SK-MEL-5 (cell line): ENCODE data around the gene CSTA. TPM values are rescaled to one million over a fixed set of nuclear protein-coding genes. Genes with fewer than 3 reads are reported as not detected.
A peak's percentile ranks its signal among the peaks of the same experiment; 100 is the strongest.
"Not testable (repeated sequence)": the region's sequence is repeated elsewhere in the genome, so short reads cannot be mapped to it uniquely, and the experiment has no call there.

Experiments used
- DNase-seq: peaks from one replicate; pipeline ENCODE4 v3.0.0-alpha.2; 2016; ENCODE audit warnings: low read depth, low spot score
- in situ Hi-C: cut with HindIII; loops from 2 replicates; pipeline ENCODE4 v1.10.0; 2016; ENCODE audit warnings: low sequenced_read_pairs, high pct_unique_total_duplicates, low pct_unique_long_range_greater_than_20kb
- total RNA-seq: library from RNA; depleted of rRNA; stranded (reverse); fragments of >200 nt; shearing (Covaris generic); gene quantifications from 2 replicates; pipeline ENCODE4 v1.2.3, GENCODE V29; 2014

CSTA gene
- total RNA-seq, 1 experiment from 2014 or later, result 1.9 TPM

DNA sequence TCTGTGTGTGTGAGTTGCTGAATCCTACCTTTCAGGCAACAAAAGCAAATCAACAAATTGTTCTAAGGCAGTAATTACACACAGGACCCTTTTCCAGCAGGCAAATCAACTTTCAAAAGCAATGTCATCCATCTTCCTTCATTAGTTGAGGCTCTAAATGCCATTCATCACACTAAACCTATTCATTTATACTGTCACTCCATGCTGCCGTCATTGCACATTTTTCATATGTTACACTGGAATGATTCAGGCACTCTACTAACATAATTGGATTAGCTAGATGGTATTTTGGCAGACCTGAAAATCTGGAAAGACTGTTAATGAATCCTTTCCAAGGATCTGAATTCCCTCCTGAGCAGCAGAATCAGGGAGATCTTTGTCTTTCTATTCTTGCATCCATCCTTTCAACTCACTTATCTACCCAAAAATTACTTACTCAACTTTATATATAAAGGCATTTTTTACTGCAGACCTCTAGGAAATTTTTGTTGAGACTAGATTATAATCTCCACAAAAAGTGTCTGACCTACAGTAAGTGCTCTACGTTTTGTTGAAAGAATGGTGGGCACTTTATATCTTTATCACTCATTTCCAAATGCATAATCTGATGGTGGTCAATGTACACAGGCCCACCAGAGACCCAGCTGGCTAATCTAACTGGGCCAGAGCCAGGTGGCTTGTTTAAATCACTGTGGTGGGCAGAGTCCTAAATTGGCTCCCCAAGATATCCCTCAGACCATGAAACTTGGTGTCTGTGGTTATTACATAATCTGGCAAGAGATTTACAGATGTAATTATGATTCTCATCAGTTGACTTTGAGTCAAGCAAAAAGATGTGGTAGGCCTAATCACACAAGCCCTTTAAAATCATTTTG lies 33.0 kb downstream of the CSTA start:
- in situ Hi-C loops, result no loop called here
- DNase-seq, result no peak

DNA sequence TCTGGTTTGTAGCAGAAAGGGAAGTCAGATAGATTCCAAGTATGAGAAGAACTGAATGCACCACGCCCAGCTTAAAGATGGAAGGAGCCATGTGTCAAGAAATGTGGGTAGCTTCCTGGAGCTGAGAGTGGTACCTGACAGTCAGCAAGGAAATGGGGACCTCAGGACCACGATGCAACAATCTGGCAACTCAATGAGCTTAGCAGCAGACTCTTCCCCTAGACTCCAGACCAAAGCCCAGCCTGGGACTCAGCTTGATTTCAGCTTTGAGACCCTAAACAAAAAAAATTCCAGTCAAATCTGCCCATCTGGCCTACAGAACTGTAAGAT lies 33.6 kb downstream of the CSTA start:
- in situ Hi-C loops, result no loop called here
- DNase-seq, result no peak

DNA sequence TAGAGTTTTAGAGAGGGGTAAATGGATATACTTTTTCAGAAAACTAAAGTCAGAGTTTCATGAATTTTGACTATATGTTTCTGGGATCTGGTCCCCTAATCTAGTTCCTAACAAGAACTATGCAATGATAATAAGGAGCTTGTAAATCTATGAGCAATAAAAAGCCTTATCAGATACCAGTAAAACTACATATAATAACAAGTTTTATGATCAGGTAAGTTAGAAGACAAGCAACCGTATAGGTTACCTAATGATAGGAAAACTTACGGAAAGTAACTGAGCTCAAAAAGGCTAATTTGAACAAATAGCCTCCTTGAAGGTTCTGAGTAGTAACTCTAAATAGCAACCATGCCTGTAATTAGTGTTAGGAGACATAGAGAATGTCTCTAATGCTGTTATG lies 37.0 kb downstream of the CSTA start:
- in situ Hi-C loops, result no loop called here

DNA sequence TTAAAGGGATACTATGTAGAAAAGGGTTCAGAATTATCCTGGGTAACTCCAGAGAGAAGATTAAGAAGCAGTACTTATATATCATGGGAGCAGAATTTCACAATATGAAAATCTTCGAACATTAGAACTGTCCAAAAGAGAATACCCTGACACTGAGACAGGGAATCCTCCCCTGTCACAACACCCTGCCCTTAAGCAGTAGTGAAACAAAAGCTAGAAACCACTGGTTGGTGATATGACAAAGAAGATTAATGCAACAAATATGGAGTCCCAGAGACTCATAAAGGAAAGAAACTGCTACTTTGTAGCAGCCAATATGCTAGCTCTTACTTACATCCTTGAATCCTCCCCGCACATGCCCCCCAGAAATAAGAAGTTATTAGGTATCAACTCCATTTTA lies 39.4 kb downstream of the CSTA start:
- in situ Hi-C loops, result no loop called here
- DNase-seq, result no peak

More for the DNA sequence above, 37.0 kb downstream of the CSTA start:
- no peak for DNase-seq

DNA sequence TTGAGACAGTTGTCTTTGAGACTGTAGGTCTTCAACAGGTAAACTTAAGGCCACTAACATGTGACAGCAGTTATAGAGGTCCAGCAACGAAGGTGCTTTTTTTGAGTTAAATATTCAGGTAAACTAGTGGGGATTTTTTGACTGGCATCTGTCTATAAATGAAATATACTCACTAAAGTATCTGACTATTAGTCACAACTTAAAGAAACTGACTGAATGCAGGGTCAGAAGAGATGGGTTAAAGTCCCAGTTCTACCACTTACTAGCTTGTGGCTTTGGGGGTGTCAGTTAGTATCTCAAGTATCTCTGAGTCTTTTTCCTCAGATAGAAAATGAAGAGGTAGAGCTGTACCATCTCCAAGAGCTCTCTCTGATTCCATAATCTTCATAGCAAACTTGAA lies 40.0 kb downstream of the CSTA start:
- no peak for DNase-seq
- in situ Hi-C loops, result no loop called here

DNA sequence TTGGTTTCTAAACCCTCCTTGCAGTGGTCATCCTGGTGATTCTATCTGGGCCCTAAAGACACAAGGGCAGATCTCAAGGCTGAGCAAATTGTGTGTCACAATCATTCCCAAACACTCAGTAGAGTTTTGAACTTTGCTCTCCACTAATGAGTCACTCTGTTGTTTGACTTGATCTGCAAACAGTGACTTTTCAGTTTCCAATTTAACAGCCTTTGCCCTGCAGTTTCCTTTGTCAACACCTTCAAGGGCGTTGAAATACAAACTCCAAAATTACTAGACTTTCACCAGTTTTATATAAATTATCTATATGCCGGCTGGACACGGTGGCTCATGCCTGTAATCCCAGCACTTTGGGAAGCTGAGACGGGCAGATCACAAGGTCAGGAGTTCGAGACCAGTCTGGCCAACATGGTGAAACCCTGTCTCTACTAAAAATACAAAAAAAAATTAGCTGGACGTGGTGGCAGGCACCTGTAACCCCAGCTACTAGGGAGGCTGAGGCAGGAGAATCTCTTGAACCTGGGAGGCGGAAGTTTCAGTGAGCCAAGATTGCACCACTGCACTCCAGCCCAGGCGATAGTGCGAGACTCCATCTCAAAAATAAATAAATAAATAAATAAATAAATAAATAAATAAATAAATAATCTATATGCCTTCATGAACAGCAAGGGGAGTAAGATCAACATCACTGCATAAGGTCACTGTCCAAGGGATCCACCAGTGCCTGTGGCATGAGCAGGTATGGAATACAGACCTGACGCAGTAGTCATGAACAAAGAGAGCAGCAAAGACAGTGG lies 40.7 kb downstream of the CSTA start:
- in situ Hi-C loops, DNase-seq: not testable (repeated sequence)

DNA sequence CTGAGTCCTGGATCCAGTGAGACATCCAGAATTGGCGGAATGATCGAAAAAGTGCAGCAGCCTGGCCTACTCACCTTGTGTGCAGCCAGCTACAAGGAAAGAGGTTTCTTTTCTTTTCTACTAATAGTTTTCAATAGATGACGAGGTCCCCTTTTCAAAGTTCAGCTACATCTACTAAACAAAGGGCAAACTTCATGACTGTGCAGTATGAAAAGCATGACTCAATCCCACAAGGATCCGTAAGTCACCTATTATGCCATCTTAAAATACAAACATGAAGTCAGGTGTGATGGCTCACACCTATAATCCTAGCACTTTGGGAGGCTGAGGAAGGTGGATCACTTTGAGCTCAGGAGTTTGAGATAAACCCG lies 41.3 kb downstream of the CSTA start:
- in situ Hi-C loops, result no loop called here
- DNase-seq, result no peak

DNA sequence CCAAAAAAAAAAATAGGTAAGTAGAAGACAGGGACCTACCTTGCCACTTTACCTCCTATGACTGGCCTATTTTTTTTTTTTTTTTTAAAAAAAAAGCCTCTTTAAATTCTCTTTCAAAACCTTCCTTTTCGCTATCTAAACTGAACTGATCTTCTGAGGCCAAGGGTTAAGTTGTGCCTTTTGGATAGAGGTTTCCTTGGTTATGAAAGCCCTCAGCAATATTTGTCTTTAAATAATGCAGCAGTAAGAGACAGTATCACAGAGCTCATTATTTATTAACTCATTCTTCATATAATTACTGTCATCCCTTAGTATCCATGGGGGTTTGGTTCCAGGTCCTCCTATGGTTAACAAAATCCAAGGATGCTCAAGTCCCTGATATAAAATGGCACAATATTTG lies 49.0 kb downstream of the CSTA start:
- in situ Hi-C loops, result no loop called here
- DNase-seq, result no peak

DNA sequence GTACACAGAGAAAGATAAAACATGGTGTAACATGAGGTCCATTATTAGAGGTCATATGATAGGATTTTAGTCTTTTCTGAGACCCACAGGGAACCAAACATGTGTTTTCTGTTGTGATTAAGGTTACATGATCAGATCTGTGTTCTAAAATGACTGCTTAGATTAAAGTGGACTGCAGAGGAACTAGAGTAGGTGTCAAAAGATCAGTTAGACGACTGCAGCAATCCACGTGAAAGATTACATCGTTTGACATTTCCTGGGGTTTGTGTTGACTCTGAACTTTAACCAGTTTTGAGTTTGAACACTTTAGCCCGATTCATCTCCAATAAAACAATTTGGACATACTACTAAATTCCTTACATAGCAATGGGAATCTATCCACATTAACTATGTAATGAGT lies 52.9 kb downstream of the CSTA start:
- DNase-seq, result no peak
- in situ Hi-C loops, result no loop called here

DNA sequence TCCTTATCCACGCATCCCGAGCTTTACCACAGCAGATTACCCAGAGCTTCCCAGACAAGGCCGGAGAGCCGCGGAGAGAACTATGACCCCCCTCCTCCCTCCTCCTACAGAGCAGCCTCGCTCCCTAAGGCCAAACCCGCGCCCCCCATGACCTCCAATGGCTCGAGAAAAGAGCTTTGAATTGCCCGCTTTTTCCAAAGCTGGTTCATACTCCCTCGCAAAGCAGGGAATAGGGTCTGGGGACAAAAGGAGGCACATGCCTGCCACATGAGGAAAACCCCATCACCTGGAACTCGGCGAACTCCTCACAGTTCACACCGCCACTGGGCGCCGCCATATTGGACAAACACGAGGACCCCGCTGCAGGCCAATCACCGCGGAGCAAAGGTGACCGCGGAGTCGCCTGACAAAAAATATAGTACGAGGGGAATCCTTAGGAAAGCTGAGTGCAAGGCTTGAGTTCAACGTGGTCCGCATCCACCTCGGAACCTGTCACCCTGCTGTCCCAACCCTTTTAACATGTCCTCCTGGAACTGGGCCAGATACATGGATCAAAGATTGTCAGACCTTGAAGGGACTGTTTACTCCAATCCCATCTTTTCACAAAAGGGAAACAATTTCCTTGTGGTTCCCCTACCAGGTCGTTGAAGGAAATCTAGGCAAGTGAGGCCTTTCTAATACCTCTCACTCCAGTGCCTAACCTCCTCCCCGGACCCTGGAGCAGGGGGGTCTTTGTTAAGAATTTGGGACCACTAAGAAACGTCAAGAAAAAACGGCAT lies 58.0 kb downstream of the CSTA start, which contains the start of gene MIX23:
Gene MIX23 (minus strand): TSS at position 344 of the 779 bp plus-strand sequence. CDS start 7 bp downstream, at position 337.
- in situ Hi-C loops, result no loop called here
- DNase-seq, result peak; percentile 88

DNA sequence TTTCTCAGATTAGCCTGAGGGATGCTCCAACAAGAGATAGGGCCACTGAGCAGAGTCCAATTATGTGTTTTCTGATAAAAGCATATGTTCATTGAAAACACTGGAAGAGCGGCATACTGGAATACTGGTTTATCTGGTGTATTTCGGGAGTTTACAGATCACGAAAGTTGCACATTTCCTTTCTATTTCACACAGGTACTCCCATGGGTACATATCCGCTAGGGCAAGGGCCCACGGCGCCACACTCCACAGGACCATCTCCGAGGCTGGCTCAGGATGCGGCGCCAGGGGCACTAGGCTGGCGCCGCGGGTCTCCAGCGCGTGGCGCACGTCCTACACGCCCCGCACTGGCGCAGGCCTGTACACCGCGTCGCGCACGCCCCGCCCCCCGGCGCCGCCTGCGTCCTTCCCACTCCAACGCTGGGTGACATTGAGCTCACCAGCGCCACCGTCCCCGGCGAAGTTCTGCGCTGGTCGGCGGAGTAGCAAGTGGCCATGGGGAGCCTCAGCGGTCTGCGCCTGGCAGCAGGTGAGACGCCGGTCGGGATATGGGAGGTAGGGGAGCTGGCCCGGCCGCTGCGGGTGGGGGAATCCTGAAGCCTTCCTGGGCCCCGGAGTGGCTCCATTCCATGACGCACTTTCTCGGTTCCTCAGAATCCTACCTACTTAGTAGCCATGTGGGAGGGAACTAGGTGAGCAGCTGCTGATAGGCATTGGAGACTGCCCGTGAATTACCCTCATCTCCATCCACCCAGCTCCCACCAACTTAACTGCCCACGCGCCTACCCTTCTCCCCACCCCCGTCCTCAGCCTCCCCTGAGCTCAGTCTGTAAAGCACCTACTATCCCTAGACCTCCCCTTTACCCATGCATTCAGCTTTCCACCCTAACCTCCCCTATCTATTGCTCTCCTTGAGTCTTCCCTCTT lies 59.0 kb downstream of the CSTA start, which contains the start of gene FAM162A:
Gene FAM162A (plus strand): TSS at position 412 of the 927 bp plus-strand sequence. CDS start 84 bp downstream, at position 496.
- peak; percentile 90 for DNase-seq
- in situ Hi-C loops, result no loop called here

DNA sequence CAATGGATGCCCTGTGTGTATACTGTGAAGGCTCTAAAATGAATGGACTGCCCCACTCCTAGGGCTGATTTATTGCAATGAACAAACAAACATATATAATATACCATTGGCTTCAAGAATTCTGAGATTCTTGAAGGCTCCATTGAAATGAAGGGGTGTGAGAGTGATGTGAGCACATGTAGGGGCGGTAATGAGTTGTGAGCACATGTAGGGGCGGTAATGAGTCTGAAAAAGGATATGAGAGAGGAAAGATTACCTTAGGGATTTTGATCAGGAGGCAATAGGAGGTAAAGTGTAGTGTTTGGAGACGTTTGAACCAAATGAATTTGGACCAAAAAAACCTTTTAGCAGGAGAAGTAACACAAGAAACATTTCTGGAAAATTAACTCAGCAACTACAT lies 62.7 kb downstream of the CSTA start:
- in situ Hi-C loops, result no loop called here
- no peak for DNase-seq

DNA sequence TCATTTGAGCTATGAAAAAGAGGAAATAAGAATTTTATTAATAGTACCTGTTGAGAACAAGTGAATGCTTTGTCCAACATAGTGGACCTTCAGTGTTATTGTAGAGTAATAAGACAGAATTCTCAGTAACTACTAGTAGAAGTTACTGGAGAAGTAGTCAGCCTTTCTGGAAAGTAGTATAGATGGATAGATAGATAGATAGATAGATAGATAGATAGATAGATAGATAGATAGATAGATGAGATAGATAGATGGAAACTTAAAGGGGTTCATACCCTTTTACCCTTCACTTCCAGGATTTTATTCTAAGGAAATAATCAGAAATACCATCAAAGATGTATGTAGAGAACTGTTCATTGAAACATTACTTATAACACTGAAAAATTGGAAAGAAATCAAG lies 64.1 kb downstream of the CSTA start:
- DNase-seq, result no peak
- in situ Hi-C loops, result no loop called here

DNA sequence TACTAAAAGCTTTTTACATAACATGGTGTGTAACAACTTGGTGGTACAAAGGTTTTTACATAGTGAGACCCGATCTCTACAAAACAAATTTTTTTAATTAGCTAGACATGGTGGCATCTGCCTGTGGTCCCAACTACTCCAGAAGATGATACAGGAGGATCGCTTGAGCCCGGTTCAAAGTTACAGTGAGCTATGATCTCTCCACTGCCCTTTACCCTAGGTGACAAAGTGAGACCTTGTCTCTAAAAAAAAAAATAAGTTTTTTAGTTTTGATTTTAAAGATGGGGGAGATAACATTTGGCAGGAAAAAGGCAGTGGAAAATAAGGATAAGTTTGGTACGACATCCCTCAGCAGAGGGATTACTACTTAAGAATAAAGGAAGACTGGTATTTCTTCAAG lies 64.8 kb downstream of the CSTA start:
- no peak for DNase-seq
- in situ Hi-C loops, result no loop called here

DNA sequence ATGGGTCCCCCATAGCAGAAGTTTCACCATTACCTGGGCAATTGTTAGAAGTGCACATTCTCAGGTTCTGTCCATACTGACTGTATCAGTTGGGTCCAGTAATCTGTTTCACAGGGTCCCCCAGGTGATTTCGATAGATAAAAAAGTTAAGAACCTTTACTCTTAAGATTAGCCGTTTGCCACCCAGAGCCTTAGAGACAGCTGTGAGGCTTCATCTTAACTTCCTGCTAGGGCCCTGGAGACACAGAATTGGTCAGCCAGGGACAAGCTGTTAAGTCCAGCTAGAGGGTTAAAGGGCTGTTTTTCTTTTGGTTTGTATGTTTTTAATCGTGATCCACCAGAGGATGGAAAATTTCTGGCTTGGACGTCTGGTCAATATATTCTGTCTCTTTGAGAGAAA lies 65.6 kb downstream of the CSTA start:
- DNase-seq, result no peak

More for the DNA sequence above, 65.6 kb downstream of the CSTA start:
- in situ Hi-C loops, result no loop called here
